SK-N-SH (cell line): ENCODE results near the gene MALL.

ENCODE experiments used
- TAF1 ChIP-seq: IDR thresholded peaks from 2 replicates; pipeline ENCODE4 v1.6.1; 2012; ENCODE audit warnings: low read depth, mild to moderate bottlenecking, low read length, moderate library complexity, borderline replicate concordance
- TF ChIP-seq, protein P1 (sequence below): fragments of 200-600 bp; sonication (generic); IDR thresholded peaks from 2 replicates; pipeline ENCODE4 v1.6.1; 2017; ENCODE audit warnings: antibody characterized with exemption, mild to moderate bottlenecking, moderate library complexity

DNA sequence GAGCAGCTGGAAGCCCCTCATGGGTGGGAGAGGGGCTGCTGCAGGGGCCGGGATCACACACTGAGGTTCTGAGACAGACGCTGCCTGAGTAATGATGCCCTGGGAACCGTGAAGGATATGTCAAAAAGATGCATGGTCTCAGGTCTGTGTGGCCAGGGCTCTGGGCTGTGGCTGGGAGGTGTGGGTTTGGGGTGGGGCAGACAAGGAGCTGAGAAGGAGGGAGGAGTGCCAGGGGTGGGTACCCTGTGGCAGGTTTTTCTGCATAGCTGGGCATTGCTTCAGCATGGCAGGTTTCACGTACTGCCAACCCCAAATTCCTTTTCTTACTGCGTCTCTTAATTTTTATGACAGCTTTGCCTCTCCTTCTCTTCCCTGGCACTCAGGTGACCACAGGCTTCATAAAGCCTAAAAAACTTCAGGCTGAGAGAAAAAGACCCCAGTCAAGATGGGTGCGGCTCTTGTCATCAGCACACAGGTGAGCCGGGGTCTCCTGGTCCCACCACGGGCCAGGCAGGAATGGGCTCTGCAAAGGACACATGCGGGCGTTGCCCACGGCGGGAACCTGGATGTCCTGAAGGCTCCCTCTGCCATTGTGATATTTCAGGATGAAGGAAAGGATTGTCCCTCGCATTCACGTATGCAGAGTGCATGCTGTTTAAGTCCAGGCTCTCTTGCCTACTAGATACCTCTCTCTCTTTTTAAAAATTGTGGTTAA is 18.0 kb downstream of the MALL start:
- TF ChIP-seq, protein P1, sequence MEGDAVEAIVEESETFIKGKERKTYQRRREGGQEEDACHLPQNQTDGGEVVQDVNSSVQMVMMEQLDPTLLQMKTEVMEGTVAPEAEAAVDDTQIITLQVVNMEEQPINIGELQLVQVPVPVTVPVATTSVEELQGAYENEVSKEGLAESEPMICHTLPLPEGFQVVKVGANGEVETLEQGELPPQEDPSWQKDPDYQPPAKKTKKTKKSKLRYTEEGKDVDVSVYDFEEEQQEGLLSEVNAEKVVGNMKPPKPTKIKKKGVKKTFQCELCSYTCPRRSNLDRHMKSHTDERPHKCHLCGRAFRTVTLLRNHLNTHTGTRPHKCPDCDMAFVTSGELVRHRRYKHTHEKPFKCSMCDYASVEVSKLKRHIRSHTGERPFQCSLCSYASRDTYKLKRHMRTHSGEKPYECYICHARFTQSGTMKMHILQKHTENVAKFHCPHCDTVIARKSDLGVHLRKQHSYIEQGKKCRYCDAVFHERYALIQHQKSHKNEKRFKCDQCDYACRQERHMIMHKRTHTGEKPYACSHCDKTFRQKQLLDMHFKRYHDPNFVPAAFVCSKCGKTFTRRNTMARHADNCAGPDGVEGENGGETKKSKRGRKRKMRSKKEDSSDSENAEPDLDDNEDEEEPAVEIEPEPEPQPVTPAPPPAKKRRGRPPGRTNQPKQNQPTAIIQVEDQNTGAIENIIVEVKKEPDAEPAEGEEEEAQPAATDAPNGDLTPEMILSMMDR, result no peak
- no peak for TF ChIP-seq TAF1
